Spleen (tissue), 11 donors: ENCODE measurements around the gene MCC. TPM values are rescaled to one million over a fixed set of nuclear protein-coding genes. Genes with fewer than 3 reads are reported as not detected.

Experiments
- DNase-seq: peaks from one replicate; pipeline ENCODE4 v3.0.0-alpha.2; 2020
- H3K27ac ChIP-seq, 8 donors: fragments of 200-600 bp; sonication (generic) in 7 of 8; 1 replicate in 4 of 8; 2 replicates in 4 of 8; pipeline versions ENCODE4 v1.5.0 to v1.8.0; 2016 to 2021; ENCODE audit warnings: inconsistent platforms in 4 of 8, mild to moderate bottlenecking in 4 of 8, moderate library complexity in 1 of 8
- H3K27me3 ChIP-seq, 7 donors: fragments of 200-600 bp; sonication (generic) in 6 of 7; replicated peaks in 1 of 7; 1 replicate in 4 of 7; 2 replicates in 3 of 7; pipeline versions ENCODE4 v1.5.0 to v1.8.0; 2016 to 2021; ENCODE audit warnings: inconsistent platforms in 3 of 7, mild to moderate bottlenecking in 1 of 7
- H3K36me3 ChIP-seq, 6 donors: fragments of 200-600 bp; sonication (generic) in 5 of 6; 1 replicate in 4 of 6; 2 replicates in 2 of 6; pipeline versions ENCODE4 v1.5.0 to v1.8.0; 2016 to 2021; ENCODE audit warnings: inconsistent platforms in 2 of 6
- H3K4me1 ChIP-seq, 6 donors: fragments of 200-600 bp; sonication (generic) in 5 of 6; 1 replicate in 3 of 6; 2 replicates in 3 of 6; pipeline versions ENCODE4 v1.5.0 to v1.8.0; 2016 to 2021; ENCODE audit warnings: inconsistent platforms in 3 of 6
- H3K4me3 ChIP-seq, 8 donors: fragments of 200-600 bp; sonication (generic) in 7 of 8; 1 replicate in 4 of 8; 2 replicates in 4 of 8; pipeline versions ENCODE4 v1.5.0 to v1.8.0; 2016 to 2021; ENCODE audit warnings: inconsistent platforms in 4 of 8, mild to moderate bottlenecking in 4 of 8, moderate library complexity in 2 of 8
- H3K9me3 ChIP-seq, 8 donors: fragments of 200-600 bp; sonication (generic) in 7 of 8; 1 replicate in 4 of 8; 2 replicates in 4 of 8; pipeline versions ENCODE4 v1.5.0 to v1.8.0; 2016 to 2021; ENCODE audit warnings: inconsistent platforms in 4 of 8
- CTCF ChIP-seq, 11 experiments: fragments of 200-600 bp in 7 of 11; fragments of 450-650 bp in 4 of 11; sonication (generic) in 4 of 11; IDR thresholded peaks in 8 of 11; conservative IDR thresholded peaks in 3 of 11; 1 replicate in 7 of 11; 2 replicates in 4 of 11; pipeline versions ENCODE4 v1.4.0 to v1.8.0; 2016 to 2021; ENCODE audit warnings: antibody characterized with exemption in 11 of 11, inconsistent platforms in 4 of 11, mild to moderate bottlenecking in 1 of 11
- POLR2A ChIP-seq, 3 donors: fragments of 450-650 bp; IDR thresholded peaks; one replicate each; pipeline ENCODE4 v1.5.1; 2017; ENCODE audit warnings: antibody characterized with exemption in 3 of 3, mild to moderate bottlenecking in 1 of 3
- POLR2AphosphoS5 ChIP-seq, 3 donors: sonication (generic); formaldehyde crosslinking; IDR thresholded peaks; one replicate each; pipeline ENCODE4 v1.5.1; 2017; ENCODE audit warnings: antibody characterized with exemption in 3 of 3
- WGBS, 5 donors: extraction: QIAGEN DNeasy Blood & Tissue Kit in 3 of 5; methylation state at CpG; one replicate each; pipeline versions ENCODE4 v1.1.5 to v1.1.7; 2013 to 2018; 5-methylcytosine and 5-hydroxymethylcytosine counted together
- intact Hi-C: fragments of 100-400 bp; cut with DNase I; formaldehyde crosslinking; loops from one replicate; pipeline ENCODE4 v1.15.0; 2023; ENCODE audit warnings: low total_unique reads
- polyA plus RNA-seq, 3 donors: library from polyadenylated mRNA; stranded (reverse); fragments of 200-250 nt; gene quantifications; one replicate each; pipeline ENCODE4 v1.2.1, GENCODE V29; 2013
- total RNA-seq, 7 donors: library from RNA; depleted of rRNA in 3 of 7; stranded (reverse); fragments of >200 nt in 3 of 7; fragmentation: NEBNext Ultra II Directional in 4 of 7; extraction: Animal tissue kit (Norgen Biotek cat#: 25700) in 4 of 7; gene quantifications; one replicate each; pipeline versions ENCODE4 v1.1.0 to v1.2.1, GENCODE V29; 2016 to 2021
- donor health status: healthy with polysubstance abuse.
- donor health status: DM: no; HTN: no; CAD: no; lungs with moderate emphysema.
- donor health status: DM: no; HTN: no; CAD: no.
- donor health status: Bipolar disorder and iron deficiency.
- donor health status: healthy.
- donor health status: DM: no; HTN: no; CAD: no.
- donor health status: DM: yes; HTN: yes; CAD: no.

The MCC gene
- total and polyA plus RNA-seq, 10 donors = 1.3 to 32.8 (median 15.8) TPM

- DNase-seq = no peak
- intact Hi-C loops = no loop called here
- H3K4me3 ChIP-seq = no peak overlapping the region
- no peaks in the 10 kb centered on the region for H3K27me3 ChIP-seq
- 80 to 87% (median 85%) methylated on average over 6 of the region's 6 CpGs for WGBS, 5 donors
- TF ChIP-seq POLR2AphosphoS5 (IDR thresholded peaks at IDR 0.05) (no peak), CTCF (IDR thresholded peaks at IDR 0.05 in 8 of 11, conservative IDR thresholded peaks at IDR 0.05 in 3 of 11) (no peak), POLR2A (IDR thresholded peaks at IDR 0.05) (no peak)
- peaks cover 0 to 5% (median 0%) of the 10 kb centered on the region in 6 donors for H3K4me1 ChIP-seq
- H3K36me3 ChIP-seq = no peaks in the 10 kb centered on the region
- no peaks in the 10 kb centered on the region for H3K9me3 ChIP-seq
- H3K27ac ChIP-seq = no peak overlapping the region
Measured at GRCh38 chr5:113178073-113178779, 310.0 kb downstream of the MCC start.

- DNase-seq = no peak
- TF ChIP-seq POLR2A (IDR thresholded peaks at IDR 0.05) (no peak), CTCF (IDR thresholded peaks at IDR 0.05 in 8 of 11, conservative IDR thresholded peaks at IDR 0.05 in 3 of 11) (no peak), POLR2AphosphoS5 (IDR thresholded peaks at IDR 0.05) (no peak)
Measured at GRCh38 chr5:113177225-113177624, 311.0 kb downstream of the MCC start.

DNA sequence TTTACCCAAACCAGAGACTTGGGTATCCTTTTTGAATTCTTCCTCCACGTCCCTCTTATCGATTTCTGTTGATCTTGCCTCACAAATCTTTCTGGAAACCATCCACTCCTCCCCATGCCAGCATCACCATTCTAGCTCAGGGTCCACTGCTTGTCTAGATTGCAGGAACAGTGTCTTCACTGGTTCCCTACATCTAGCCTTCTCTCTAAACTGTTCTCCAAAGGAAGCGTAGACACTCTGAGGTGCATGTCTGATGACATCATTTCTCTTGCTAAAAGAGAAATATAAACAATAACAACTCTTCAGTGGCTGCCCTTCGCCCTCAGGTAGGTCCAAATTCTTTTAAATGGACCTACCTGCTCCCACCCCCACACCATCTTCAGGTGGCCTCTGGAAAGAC is 311.5 kb downstream of the MCC start:
- intact Hi-C loops = no loop called here
- WGBS, 5 donors = 79 to 95% (median 87%) methylated on average over 4 of the region's 4 CpGs
- Histone ChIP-seq H3K4me1 (peaks cover 0 to 5% (median 0%) of the 10 kb centered on the region in 6 donors), H3K27ac (no peak overlapping the region), H3K36me3 (no peaks in the 10 kb centered on the region), H3K9me3 (no peaks in the 10 kb centered on the region), H3K27me3 (no peaks in the 10 kb centered on the region), H3K4me3 (no peak overlapping the region)
- DNase-seq = no peak
- TF ChIP-seq POLR2A (IDR thresholded peaks at IDR 0.05) = no peak
- TF ChIP-seq POLR2AphosphoS5 (IDR thresholded peaks at IDR 0.05) = no peak
- no peak for TF ChIP-seq CTCF (IDR thresholded peaks at IDR 0.05 in 8 of 11, conservative IDR thresholded peaks at IDR 0.05 in 3 of 11)

More at GRCh38 chr5:113177225-113177624, 311.0 kb downstream of the MCC start:
- H3K36me3 ChIP-seq = no peaks in the 10 kb centered on the region
- intact Hi-C loops = no loop called here
- no peaks in the 10 kb centered on the region for H3K9me3 ChIP-seq
- H3K4me3 ChIP-seq = no peak overlapping the region
- 83 to 97% (median 90%) methylated on average over 1 of the region's 1 CpG for WGBS, 5 donors
- H3K27me3 ChIP-seq = no peaks in the 10 kb centered on the region
- no peak overlapping the region for H3K27ac ChIP-seq
- H3K4me1 ChIP-seq = peaks cover 0 to 5% (median 0%) of the 10 kb centered on the region in 6 donors

DNA sequence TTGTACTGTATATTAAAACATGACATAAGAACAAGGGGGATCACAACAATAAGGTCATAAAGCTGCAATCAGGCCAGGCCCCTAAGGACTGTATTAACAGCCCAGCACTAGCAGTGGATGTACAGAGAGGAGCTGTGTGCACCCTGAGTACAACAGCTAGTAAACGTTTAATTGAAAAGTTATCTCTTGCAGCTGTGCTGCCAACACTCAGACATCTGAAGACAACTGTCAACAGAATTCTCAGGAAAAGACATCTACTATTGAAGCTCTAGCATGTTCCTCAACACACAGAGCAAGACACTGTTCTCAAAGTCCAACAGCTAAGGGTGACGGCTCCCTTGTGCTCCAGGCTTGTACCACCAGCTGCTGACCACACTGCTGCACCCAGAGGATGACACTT is 312.1 kb downstream of the MCC start:
- H3K4me1 ChIP-seq = peaks cover 0 to 5% (median 0%) of the 10 kb centered on the region in 6 donors
- TF ChIP-seq CTCF (IDR thresholded peaks at IDR 0.05 in 8 of 11, conservative IDR thresholded peaks at IDR 0.05 in 3 of 11) = no peak
- no peak for TF ChIP-seq POLR2A (IDR thresholded peaks at IDR 0.05)
- TF ChIP-seq POLR2AphosphoS5 (IDR thresholded peaks at IDR 0.05) = no peak
- H3K27ac ChIP-seq = no peak overlapping the region
- intact Hi-C loops = no loop called here
- H3K4me3 ChIP-seq = no peak overlapping the region
- H3K27me3 ChIP-seq = no peaks in the 10 kb centered on the region
- no peaks in the 10 kb centered on the region for H3K9me3 ChIP-seq
- 74 to 87% (median 82%) methylated on average over 2 of the region's 2 CpGs for WGBS, 5 donors
- DNase-seq = no peak
- no peaks in the 10 kb centered on the region for H3K36me3 ChIP-seq
